Endodermal cell (in vitro differentiated cells): ENCODE results near the gene LEKR1. TPM values are rescaled to one million over a fixed set of nuclear protein-coding genes. Genes with fewer than 3 reads are reported as not detected.

Experiments used
- DNase-seq: peaks from one replicate; pipeline ENCODE4 v3.0.0-alpha.2; 2017
- H3K27ac ChIP-seq: 2 replicates; pipeline ENCODE4 v1.5.1; 2013; ENCODE audit warnings: mild to moderate bottlenecking, low read depth, low read length, moderate library complexity
- H3K27me3 ChIP-seq: 2 replicates; pipeline ENCODE4 v1.6.1; 2013; ENCODE audit warnings: mild to moderate bottlenecking, low read length, moderate library complexity; ENCODE audit not compliant: insufficient read depth, control insufficient read depth, poor library complexity, severe bottlenecking
- H3K36me3 ChIP-seq: 2 replicates; pipeline ENCODE4 v1.7.0; 2013; ENCODE audit warnings: mild to moderate bottlenecking, low read length, moderate library complexity; ENCODE audit not compliant: control insufficient read depth, insufficient read depth
- H3K4me1 ChIP-seq: one replicate; pipeline ENCODE4 v1.7.0; 2013; ENCODE audit warnings: low read length; ENCODE audit not compliant: control insufficient read depth, insufficient read depth
- H3K4me3 ChIP-seq: 2 replicates; pipeline ENCODE4 v1.5.1; 2013; ENCODE audit warnings: mild to moderate bottlenecking, low read length, moderate library complexity
- H3K9ac ChIP-seq: 2 replicates; pipeline ENCODE4 v1.6.1; 2013; ENCODE audit warnings: mild to moderate bottlenecking, low read length, moderate library complexity; ENCODE audit not compliant: poor library complexity, severe bottlenecking; ENCODE audit errors: extremely low read depth
- H3K9me3 ChIP-seq: 2 replicates; pipeline ENCODE4 v1.6.1; 2013; ENCODE audit warnings: mild to moderate bottlenecking, low read length, moderate library complexity; ENCODE audit not compliant: control insufficient read depth
- H3K27ac Mint-ChIP-seq: 2 replicates; pipeline ENCODE4 v1.8.0; 2020; ENCODE audit warnings: mixed read lengths
- H3K27me3 Mint-ChIP-seq: 2 replicates; pipeline ENCODE4 v1.8.0; 2021; ENCODE audit warnings: mild to moderate bottlenecking, mixed read lengths; ENCODE audit not compliant: insufficient read depth
- H3K36me3 Mint-ChIP-seq: 2 replicates; pipeline ENCODE4 v1.8.0; 2020; ENCODE audit warnings: low read depth, mixed read lengths
- H3K4me1 Mint-ChIP-seq: 2 replicates; pipeline ENCODE4 v1.8.0; 2020; ENCODE audit warnings: mixed read lengths
- H3K4me3 Mint-ChIP-seq: 2 replicates; pipeline ENCODE4 v1.8.0; 2020; ENCODE audit warnings: mild to moderate bottlenecking, moderate library complexity, mixed read lengths
- H3K9me3 Mint-ChIP-seq: 2 replicates; pipeline ENCODE4 v1.8.0; 2020; ENCODE audit warnings: mild to moderate bottlenecking, mixed read lengths
- CTCF ChIP-seq: fragments of 200-600 bp; sonication (generic); conservative IDR thresholded peaks from 2 replicates; pipeline ENCODE4 v1.5.0; 2021; ENCODE audit warnings: antibody characterized with exemption, mild to moderate bottlenecking
- WGBS, 2 experiments: methylation state at CpG; one replicate each; pipeline versions ENCODE4 v1.1.5 to v1.1.7; 2013; ENCODE audit warnings: missing lambda C conversion rate in 2 of 2, mixed read lengths in 1 of 2; ENCODE audit not compliant: insufficient coverage in 1 of 2, insufficient read length in 1 of 2; 5-methylcytosine and 5-hydroxymethylcytosine counted together
- total RNA-seq, 2 donors: library from RNA; stranded (reverse); fragmentation: NEBNext Ultra II Directional in 1 of 2; extraction: Animal tissue kit (Norgen Biotek cat#: 25700) in 1 of 2; gene quantifications; 2 replicates in 1 of 2; 3 replicates in 1 of 2; pipeline ENCODE4 v1.2.1, GENCODE V29; 2021

The LEKR1 gene
- total RNA-seq, 2 donors from 2014 or later, result 1.0 to 1.2 TPM

- WGBS, 2 experiments, result 88 to 90% methylated on average over 3 of the region's 3 CpGs
- H3K4me1 Mint-ChIP-seq, result peaks cover 7% of the 10 kb centered on the region
- no peak for TF ChIP-seq CTCF
- no peak overlapping the region for H3K4me3 ChIP-seq
- H3K4me3 Mint-ChIP-seq, result no peak overlapping the region
- no peak overlapping the region for H3K9ac ChIP-seq
- no peaks in the 10 kb centered on the region for H3K9me3 ChIP-seq
- no peak overlapping the region for H3K27ac ChIP-seq
- H3K4me1 ChIP-seq, result no peaks in the 10 kb centered on the region
- no peaks in the 10 kb centered on the region for H3K36me3 Mint-ChIP-seq
- no peak for DNase-seq
- H3K36me3 ChIP-seq, result no peaks in the 10 kb centered on the region
- no peaks in the 10 kb centered on the region for H3K27me3 Mint-ChIP-seq
- H3K9me3 Mint-ChIP-seq, result no peaks in the 10 kb centered on the region
- no peaks in the 10 kb centered on the region for H3K27me3 ChIP-seq
- no peak overlapping the region for H3K27ac Mint-ChIP-seq
These were observed 248.3 kb downstream of the LEKR1 start for GRCh38 chr3:157074490-157074889.

GRCh38 chr3:157074981-157075380, 248.8 kb downstream of the LEKR1 start:
- no peaks in the 10 kb centered on the region for H3K36me3 Mint-ChIP-seq
- Histone ChIP-seq H3K9ac (no peak overlapping the region), H3K4me1 (no peaks in the 10 kb centered on the region), H3K36me3 (no peaks in the 10 kb centered on the region), H3K27ac (no peak overlapping the region), H3K4me3 (no peak overlapping the region), H3K27me3 (no peaks in the 10 kb centered on the region), H3K9me3 (no peaks in the 10 kb centered on the region)
- no peaks in the 10 kb centered on the region for H3K27me3 Mint-ChIP-seq
- TF ChIP-seq CTCF, result no peak
- WGBS, 2 experiments, result 90 to 91% methylated on average over 2 of the region's 2 CpGs
- no peak overlapping the region for H3K4me3 Mint-ChIP-seq
- peaks cover 10% of the 10 kb centered on the region for H3K4me1 Mint-ChIP-seq
- no peak overlapping the region for H3K27ac Mint-ChIP-seq
- DNase-seq, result no peak
- H3K9me3 Mint-ChIP-seq, result no peaks in the 10 kb centered on the region

GRCh38 chr3:157075693-157076420, 249.7 kb downstream of the LEKR1 start:
- DNase-seq, result peak; percentile 35
- Histone ChIP-seq H3K27ac (no peak overlapping the region), H3K9ac (no peak overlapping the region), H3K4me3 (no peak overlapping the region), H3K36me3 (no peaks in the 10 kb centered on the region), H3K9me3 (no peaks in the 10 kb centered on the region), H3K4me1 (no peaks in the 10 kb centered on the region), H3K27me3 (no peaks in the 10 kb centered on the region)
- Mint-ChIP-seq H3K27me3 (no peaks in the 10 kb centered on the region), H3K4me3 (no peak overlapping the region), H3K4me1 (peaks cover 12% of the 10 kb centered on the region), H3K36me3 (no peaks in the 10 kb centered on the region), H3K27ac (no peak overlapping the region), H3K9me3 (no peaks in the 10 kb centered on the region)
- WGBS, 2 experiments, result 52 to 85% methylated on average over 3 to 7 of the region's 7 CpGs
- no peak for TF ChIP-seq CTCF
